SU-DHL-6 (cell line): ENCODE results near the gene PAX1.

Experiments
- H2AFZ ChIP-seq: fragments of 200-600 bp; sonication (generic); 2 replicates; pipeline ENCODE4 v1.6.1; 2014; ENCODE audit warnings: low read depth, mild to moderate bottlenecking, moderate library complexity, mixed read lengths, antibody characterized with exemption, low read length; ENCODE audit not compliant: severe bottlenecking
- H3F3A ChIP-seq: fragments of 200-600 bp; shearing (Covaris generic); 2 replicates; pipeline ENCODE4 v1.6.0; 2016; ENCODE audit warnings: antibody characterized with exemption, mild to moderate bottlenecking; ENCODE audit not compliant: insufficient read depth
- H3K27ac ChIP-seq: fragments of 200-600 bp; sonication (generic); 2 replicates; pipeline ENCODE4 v1.5.1; 2016; ENCODE audit warnings: low read depth, mild to moderate bottlenecking, low read length, moderate library complexity, mixed read lengths
- H3K27me3 ChIP-seq: fragments of 200-600 bp; sonication (generic), shearing (Covaris generic); 2 replicates; pipeline ENCODE4 v1.6.0; 2014; ENCODE audit warnings: mild to moderate bottlenecking, low read length
- H3K36me3 ChIP-seq: fragments of 200-600 bp; sonication (generic); 2 replicates; pipeline ENCODE4 v1.6.1; 2014; ENCODE audit warnings: mild to moderate bottlenecking, low read length, mixed read lengths
- H3K4me2 ChIP-seq: fragments of 300-600, 200-600 bp; shearing (Covaris generic), sonication (generic); 2 replicates; pipeline ENCODE4 v1.6.0; 2014; ENCODE audit warnings: low read length, low read depth, mild to moderate bottlenecking; ENCODE audit not compliant: poor library complexity, severe bottlenecking
- H3K4me3 ChIP-seq: fragments of 200-600 bp; sonication (generic); 2 replicates; pipeline ENCODE4 v1.5.1; 2014; ENCODE audit warnings: antibody characterized with exemption, low read length, mild to moderate bottlenecking, mixed read lengths; ENCODE audit not compliant: insufficient read depth, poor library complexity, severe bottlenecking
- H3K79me2 ChIP-seq: fragments of 200-600 bp; sonication (generic); 2 replicates; pipeline ENCODE4 v1.6.1; 2014; ENCODE audit warnings: mild to moderate bottlenecking, low read length, moderate library complexity; ENCODE audit not compliant: insufficient read depth
- H3K9ac ChIP-seq: fragments of 200-600 bp; sonication (generic); 2 replicates; pipeline ENCODE4 v1.7.0; 2014; ENCODE audit warnings: mild to moderate bottlenecking, low read length
- H3K9me2 ChIP-seq: fragments of 200-600 bp; sonication (generic); replicated peaks from 2 replicates; pipeline ENCODE4 v1.6.1; 2014; ENCODE audit warnings: low read length; ENCODE audit not compliant: insufficient read depth
- H3K9me3 ChIP-seq: fragments of 200-600 bp; sonication (generic); 2 replicates; pipeline ENCODE4 v1.6.1; 2014; ENCODE audit warnings: low read length, mixed read lengths; ENCODE audit not compliant: insufficient read depth
- H4K20me1 ChIP-seq: fragments of 200-600 bp; sonication (generic); 2 replicates; pipeline ENCODE4 v1.6.1; 2014; ENCODE audit warnings: low read depth, mild to moderate bottlenecking, antibody characterized with exemption, low read length, moderate library complexity, mixed read lengths
- EZH2phosphoT487 ChIP-seq: fragments of 200-600 bp; sonication (generic), shearing (Covaris generic); conservative IDR thresholded peaks from 2 replicates; pipeline ENCODE4 v1.6.1; 2018; ENCODE audit warnings: mild to moderate bottlenecking, antibody characterized with exemption, low read length, moderate library complexity, mixed read lengths
- TF ChIP-seq, protein P1 (sequence below): fragments of 200-600 bp; sonication (generic); IDR thresholded peaks from one replicate; pipeline ENCODE4 v1.5.1; 2017; ENCODE audit warnings: antibody characterized with exemption, mild to moderate bottlenecking, low read length, moderate library complexity; ENCODE audit not compliant: insufficient read depth, poor library complexity, severe bottlenecking

The PAX1 gene

DNA sequence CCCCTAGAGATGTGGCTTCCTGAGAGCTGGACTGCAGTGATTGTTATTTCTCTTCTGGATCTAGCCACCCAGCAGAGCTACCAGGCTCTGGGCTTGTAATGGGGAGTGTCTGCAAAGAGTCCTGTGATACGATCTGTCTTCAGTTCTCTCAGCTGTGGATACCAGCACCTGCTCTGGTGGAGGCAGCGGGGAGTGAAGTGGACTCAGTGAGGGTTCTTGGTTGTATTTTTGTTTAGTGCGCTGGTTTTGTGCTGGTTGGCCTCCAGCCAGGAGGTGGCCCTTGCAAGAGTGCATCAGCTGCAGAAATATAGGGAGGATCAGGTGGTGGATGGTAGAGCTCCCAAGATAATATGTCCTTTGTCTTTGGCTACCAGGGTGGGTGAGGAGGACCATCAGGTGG is 33.7 kb downstream of the PAX1 start:
- TF ChIP-seq, protein P1, sequence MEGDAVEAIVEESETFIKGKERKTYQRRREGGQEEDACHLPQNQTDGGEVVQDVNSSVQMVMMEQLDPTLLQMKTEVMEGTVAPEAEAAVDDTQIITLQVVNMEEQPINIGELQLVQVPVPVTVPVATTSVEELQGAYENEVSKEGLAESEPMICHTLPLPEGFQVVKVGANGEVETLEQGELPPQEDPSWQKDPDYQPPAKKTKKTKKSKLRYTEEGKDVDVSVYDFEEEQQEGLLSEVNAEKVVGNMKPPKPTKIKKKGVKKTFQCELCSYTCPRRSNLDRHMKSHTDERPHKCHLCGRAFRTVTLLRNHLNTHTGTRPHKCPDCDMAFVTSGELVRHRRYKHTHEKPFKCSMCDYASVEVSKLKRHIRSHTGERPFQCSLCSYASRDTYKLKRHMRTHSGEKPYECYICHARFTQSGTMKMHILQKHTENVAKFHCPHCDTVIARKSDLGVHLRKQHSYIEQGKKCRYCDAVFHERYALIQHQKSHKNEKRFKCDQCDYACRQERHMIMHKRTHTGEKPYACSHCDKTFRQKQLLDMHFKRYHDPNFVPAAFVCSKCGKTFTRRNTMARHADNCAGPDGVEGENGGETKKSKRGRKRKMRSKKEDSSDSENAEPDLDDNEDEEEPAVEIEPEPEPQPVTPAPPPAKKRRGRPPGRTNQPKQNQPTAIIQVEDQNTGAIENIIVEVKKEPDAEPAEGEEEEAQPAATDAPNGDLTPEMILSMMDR = no peak
- no peak for TF ChIP-seq EZH2phosphoT487
- Histone ChIP-seq H3K79me2 (no peaks in the 10 kb centered on the region), H3K27me3 (no peaks in the 10 kb centered on the region), H3F3A (no peaks in the 10 kb centered on the region), H3K4me2 (no peak overlapping the region), H3K27ac (no peak overlapping the region), H4K20me1 (no peaks in the 10 kb centered on the region), H3K4me3 (no peak overlapping the region), H2AFZ (no peak overlapping the region), H3K9me3 (no peaks in the 10 kb centered on the region), H3K36me3 (no peaks in the 10 kb centered on the region), H3K9me2 (no peaks in the 10 kb centered on the region), H3K9ac (no peak overlapping the region)

DNA sequence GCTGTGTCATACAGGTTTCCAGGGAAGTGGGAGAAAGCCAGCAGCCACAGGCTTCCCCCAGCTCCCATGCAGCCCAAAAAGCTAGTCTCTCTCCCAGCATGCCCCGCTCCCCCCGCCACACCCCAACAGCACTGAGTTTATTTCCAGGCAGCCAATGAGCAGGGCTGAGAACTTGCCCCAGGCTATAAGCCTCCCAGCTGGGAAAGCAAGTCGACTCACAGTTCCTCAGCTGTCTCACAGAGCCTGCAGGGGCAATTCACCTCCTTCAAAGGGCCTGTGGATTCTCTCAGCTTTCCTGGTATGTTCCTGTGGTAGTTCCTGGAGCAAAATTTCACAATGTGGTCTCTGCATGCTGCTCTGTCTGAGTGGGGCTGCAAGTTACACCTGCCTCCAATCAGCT is 34.2 kb downstream of the PAX1 start:
- Histone ChIP-seq H3K9me2 (no peaks in the 10 kb centered on the region), H3K27me3 (no peaks in the 10 kb centered on the region), H3K4me3 (no peak overlapping the region), H3K9ac (no peak overlapping the region), H3K4me2 (no peak overlapping the region), H3K36me3 (no peaks in the 10 kb centered on the region), H3K9me3 (no peaks in the 10 kb centered on the region), H3F3A (no peaks in the 10 kb centered on the region), H4K20me1 (no peaks in the 10 kb centered on the region), H3K27ac (no peak overlapping the region), H2AFZ (no peak overlapping the region), H3K79me2 (no peaks in the 10 kb centered on the region)
- TF ChIP-seq EZH2phosphoT487 = no peak
- TF ChIP-seq, protein P1 = no peak

DNA sequence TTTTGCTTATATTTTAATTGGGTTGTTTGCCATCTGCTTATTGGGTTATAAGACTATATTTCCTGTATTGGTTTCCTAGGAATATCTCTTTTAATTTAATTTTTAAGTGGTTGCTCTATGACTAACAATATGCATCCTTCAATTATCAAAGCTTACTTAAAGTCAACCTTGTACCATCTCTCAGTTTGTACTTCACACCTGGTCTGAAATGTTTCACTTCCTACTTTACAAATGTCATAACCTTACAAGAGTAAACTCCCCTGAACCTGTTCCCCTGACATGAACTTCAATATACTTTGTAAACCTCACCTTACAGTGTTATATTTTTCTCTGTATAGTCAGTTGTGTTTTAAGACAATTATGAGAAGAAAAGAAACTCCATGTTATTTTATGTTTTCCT is 35.8 kb downstream of the PAX1 start:
- Histone ChIP-seq H3K36me3 (no peaks in the 10 kb centered on the region), H4K20me1 (no peaks in the 10 kb centered on the region), H3K4me3 (no peak overlapping the region), H3K27ac (no peak overlapping the region), H3F3A (no peaks in the 10 kb centered on the region), H2AFZ (no peak overlapping the region), H3K9ac (no peak overlapping the region), H3K4me2 (no peak overlapping the region), H3K27me3 (no peaks in the 10 kb centered on the region), H3K9me2 (no peaks in the 10 kb centered on the region), H3K79me2 (no peaks in the 10 kb centered on the region), H3K9me3 (no peaks in the 10 kb centered on the region)
- no peak for TF ChIP-seq EZH2phosphoT487
- TF ChIP-seq, protein P1 = no peak
